ENCODE data around the gene FABP7. TPM values are rescaled to one million over a fixed set of nuclear protein-coding genes. Genes with fewer than 3 reads are reported as not detected.

FABP7 gene
- total RNA-seq, result not detected in 2 replicates
- long read RNA-seq, result 0 reads

GRCh38 chr6:122779667-122780066 is at the start of gene FABP7:
Gene FABP7, plus strand, starts transcription at chr6:122779716. Its CDS starts 79 bp downstream, at chr6:122779795.
- no peak for TF ChIP-seq CTCF (IDR thresholded peaks at IDR 0.05)
- Mint-ChIP-seq H3K4me1 (ENCODE audit: unreplicated experiment) (no peaks in the 10 kb centered on the region), H3K36me3 (ENCODE audit: unreplicated experiment) (no peaks in the 10 kb centered on the region), H3K9me3 (ENCODE audit: unreplicated experiment) (peaks cover 7% of the 10 kb centered on the region), H3K27ac (ENCODE audit: unreplicated experiment) (no peak within 1 kb of the TSS), H3K4me3 (ENCODE audit: unreplicated experiment) (no peak within 1 kb of the TSS), H3K27me3 (ENCODE audit: unreplicated experiment) (peaks cover 58% of the 10 kb centered on the region)
- DNase-seq (ENCODE audit: extremely low spot score, unreplicated experiment), result no peak

- DNase-seq (ENCODE audit: extremely low spot score, unreplicated experiment), result no peak
- peaks cover 9% of the 10 kb centered on the region for H3K27me3 Mint-ChIP-seq (ENCODE audit: unreplicated experiment)
- no peak for TF ChIP-seq CTCF (IDR thresholded peaks at IDR 0.05)
- H3K4me1 Mint-ChIP-seq (ENCODE audit: unreplicated experiment), result peaks cover 6% of the 10 kb centered on the region
- no peaks in the 10 kb centered on the region for H3K36me3 Mint-ChIP-seq (ENCODE audit: unreplicated experiment)
- H3K27ac Mint-ChIP-seq (ENCODE audit: unreplicated experiment), result no peak overlapping the region
- no peak overlapping the region for H3K4me3 Mint-ChIP-seq (ENCODE audit: unreplicated experiment)
- no peaks in the 10 kb centered on the region for H3K9me3 Mint-ChIP-seq (ENCODE audit: unreplicated experiment)
Observed at GRCh38 chr6:122730334-122730733, 49.2 kb upstream of the FABP7 start.

- H3K27ac Mint-ChIP-seq (ENCODE audit: unreplicated experiment), result no peak overlapping the region
- H3K27me3 Mint-ChIP-seq (ENCODE audit: unreplicated experiment), result peaks cover 9% of the 10 kb centered on the region
- H3K4me1 Mint-ChIP-seq (ENCODE audit: unreplicated experiment), result peaks cover 6% of the 10 kb centered on the region
- TF ChIP-seq CTCF (IDR thresholded peaks at IDR 0.05), result peak; percentile 84
- no peak overlapping the region for H3K4me3 Mint-ChIP-seq (ENCODE audit: unreplicated experiment)
- DNase-seq (ENCODE audit: extremely low spot score, unreplicated experiment), result no peak
- no peaks in the 10 kb centered on the region for H3K9me3 Mint-ChIP-seq (ENCODE audit: unreplicated experiment)
- H3K36me3 Mint-ChIP-seq (ENCODE audit: unreplicated experiment), result no peaks in the 10 kb centered on the region
Observed at GRCh38 chr6:122730775-122731386, 48.6 kb upstream of the FABP7 start.

GRCh38 chr6:122733259-122733658 is 46.3 kb upstream of the FABP7 start:
- no peak for TF ChIP-seq CTCF (IDR thresholded peaks at IDR 0.05)
- peaks cover 16% of the 10 kb centered on the region for H3K4me1 Mint-ChIP-seq (ENCODE audit: unreplicated experiment)
- no peaks in the 10 kb centered on the region for H3K36me3 Mint-ChIP-seq (ENCODE audit: unreplicated experiment)
- H3K27me3 Mint-ChIP-seq (ENCODE audit: unreplicated experiment), result peaks cover 9% of the 10 kb centered on the region
- DNase-seq (ENCODE audit: extremely low spot score, unreplicated experiment), result no peak
- H3K4me3 Mint-ChIP-seq (ENCODE audit: unreplicated experiment), result no peak overlapping the region
- H3K9me3 Mint-ChIP-seq (ENCODE audit: unreplicated experiment), result no peaks in the 10 kb centered on the region
- no peak overlapping the region for H3K27ac Mint-ChIP-seq (ENCODE audit: unreplicated experiment)

GRCh38 chr6:122734529-122735395 is 44.8 kb upstream of the FABP7 start:
- DNase-seq (ENCODE audit: extremely low spot score, unreplicated experiment), result no peak
- Mint-ChIP-seq H3K4me1 (ENCODE audit: unreplicated experiment) (peaks cover 16% of the 10 kb centered on the region), H3K27ac (ENCODE audit: unreplicated experiment) (no peak overlapping the region), H3K4me3 (ENCODE audit: unreplicated experiment) (no peak overlapping the region), H3K27me3 (ENCODE audit: unreplicated experiment) (peaks cover 9% of the 10 kb centered on the region), H3K36me3 (ENCODE audit: unreplicated experiment) (no peaks in the 10 kb centered on the region), H3K9me3 (ENCODE audit: unreplicated experiment) (no peaks in the 10 kb centered on the region)
- TF ChIP-seq CTCF (IDR thresholded peaks at IDR 0.05), result no peak

Measured in osteocyte (in vitro differentiated cells).